GM23338 (cell line): ENCODE results near the gene STK11IP. TPM values are rescaled to one million over a fixed set of nuclear protein-coding genes. Genes with fewer than 3 reads are reported as not detected.

Experiments used
- CTCF ChIP-seq, 2 experiments: fragments of 200-600 bp in 1 of 2; sonication (generic) in 1 of 2; conservative IDR thresholded peaks; 2 replicates each; pipeline versions ENCODE4 v1.5.1 to v1.6.1; 2016 to 2017; ENCODE audit warnings: antibody characterized with exemption in 2 of 2, low read depth in 2 of 2, mild to moderate bottlenecking in 2 of 2, moderate library complexity in 1 of 2
- REST ChIP-seq: IDR thresholded peaks from one replicate; pipeline ENCODE4 v1.6.1; 2018; ENCODE audit warnings: antibody characterized with exemption; ENCODE audit not compliant: unreplicated experiment
- ZNF462 ChIP-seq: fragments of 250-450 bp; sonication (Bioruptor Pico); IDR thresholded peaks from 2 replicates; pipeline ENCODE4 v1.5.0; 2020; ENCODE audit warnings: mild to moderate bottlenecking, moderate library complexity
- polyA plus RNA-seq: library from polyadenylated mRNA; unstranded; fragments of >200 nt; fragmentation: Nextera tagmentation; extraction: Ambion mirVana; gene quantifications from 2 replicates; pipeline ENCODE4 v1.2.1, GENCODE V29; 2016
- total RNA-seq: library from RNA; depleted of rRNA; stranded (reverse); fragments of >200 nt; shearing (Covaris generic); gene quantifications from 2 replicates; pipeline ENCODE4 v1.2.3, GENCODE V29; 2014

The STK11IP gene
- total and polyA plus RNA-seq, 2 experiments from 2014 or later, result 16.6 to 28.1 TPM

- no peak for TF ChIP-seq ZNF462 (CRISPR knock-in tag)
- TF ChIP-seq REST, result no peak
- no peak for TF ChIP-seq CTCF (conservative IDR thresholded peaks at IDR 0.05; ENCODE audit: low read depth in 2 of 2)
Observed at GRCh38 chr2:219557791-219558785, 39.6 kb upstream of the STK11IP start (continued).
